ENCODE measurements around the gene CCR7.

The CCR7 gene

DNA sequence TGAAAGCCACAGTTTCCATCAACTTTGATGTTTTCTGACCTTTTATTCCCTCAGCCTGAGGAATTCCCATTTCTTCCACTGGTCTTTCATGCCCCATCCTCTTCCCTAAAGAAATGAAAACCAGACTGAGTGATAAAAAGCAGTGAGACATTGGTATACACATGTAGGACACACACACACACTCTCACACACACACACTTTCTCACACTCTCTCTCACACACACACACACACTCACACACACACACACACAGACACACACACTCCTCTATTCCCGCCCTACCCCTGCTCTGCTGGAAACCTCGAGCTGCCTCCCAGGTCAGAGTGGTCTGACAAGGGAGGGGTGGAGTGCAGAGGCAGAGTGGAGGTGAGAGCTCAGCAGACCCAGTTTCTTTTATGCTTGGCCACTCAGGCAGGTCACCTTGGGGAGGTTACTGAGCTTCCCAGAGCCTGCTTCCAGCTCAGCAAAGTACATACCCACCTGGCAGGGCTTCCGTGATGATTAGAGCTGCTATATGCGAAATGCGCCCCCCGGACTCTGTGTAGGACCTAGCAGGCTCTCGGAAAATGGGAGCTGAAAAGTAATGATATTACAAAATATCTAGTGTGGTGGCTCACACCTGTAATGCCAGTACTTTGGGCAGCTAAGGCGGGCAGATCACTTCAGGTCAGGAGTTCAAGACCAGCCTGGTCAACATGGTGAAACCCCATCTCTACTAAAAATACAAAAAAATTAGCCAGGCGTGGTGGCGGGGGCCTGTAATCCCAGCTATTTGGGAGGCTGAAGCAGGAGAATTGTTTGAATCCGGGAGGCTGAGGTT is 30.7 kb downstream of the CCR7 start:
- no peak for DNase-seq (ENCODE audit: low spot score)
- in situ Hi-C loops (cut with MboI; ENCODE audit: low pct_unique_long_range_greater_than_20kb, low sequenced_read_pairs, unreplicated experiment): loop anchor here (10.0 kb wide), 1 partner anchor 170 kb away; the partner anchor contains the start of gene GJD3
- TF ChIP-seq, protein P1, sequence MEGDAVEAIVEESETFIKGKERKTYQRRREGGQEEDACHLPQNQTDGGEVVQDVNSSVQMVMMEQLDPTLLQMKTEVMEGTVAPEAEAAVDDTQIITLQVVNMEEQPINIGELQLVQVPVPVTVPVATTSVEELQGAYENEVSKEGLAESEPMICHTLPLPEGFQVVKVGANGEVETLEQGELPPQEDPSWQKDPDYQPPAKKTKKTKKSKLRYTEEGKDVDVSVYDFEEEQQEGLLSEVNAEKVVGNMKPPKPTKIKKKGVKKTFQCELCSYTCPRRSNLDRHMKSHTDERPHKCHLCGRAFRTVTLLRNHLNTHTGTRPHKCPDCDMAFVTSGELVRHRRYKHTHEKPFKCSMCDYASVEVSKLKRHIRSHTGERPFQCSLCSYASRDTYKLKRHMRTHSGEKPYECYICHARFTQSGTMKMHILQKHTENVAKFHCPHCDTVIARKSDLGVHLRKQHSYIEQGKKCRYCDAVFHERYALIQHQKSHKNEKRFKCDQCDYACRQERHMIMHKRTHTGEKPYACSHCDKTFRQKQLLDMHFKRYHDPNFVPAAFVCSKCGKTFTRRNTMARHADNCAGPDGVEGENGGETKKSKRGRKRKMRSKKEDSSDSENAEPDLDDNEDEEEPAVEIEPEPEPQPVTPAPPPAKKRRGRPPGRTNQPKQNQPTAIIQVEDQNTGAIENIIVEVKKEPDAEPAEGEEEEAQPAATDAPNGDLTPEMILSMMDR (IDR thresholded peaks at IDR 0.05; ENCODE audit: extremely low read depth, insufficient read depth, missing control alignments): no peak

DNA sequence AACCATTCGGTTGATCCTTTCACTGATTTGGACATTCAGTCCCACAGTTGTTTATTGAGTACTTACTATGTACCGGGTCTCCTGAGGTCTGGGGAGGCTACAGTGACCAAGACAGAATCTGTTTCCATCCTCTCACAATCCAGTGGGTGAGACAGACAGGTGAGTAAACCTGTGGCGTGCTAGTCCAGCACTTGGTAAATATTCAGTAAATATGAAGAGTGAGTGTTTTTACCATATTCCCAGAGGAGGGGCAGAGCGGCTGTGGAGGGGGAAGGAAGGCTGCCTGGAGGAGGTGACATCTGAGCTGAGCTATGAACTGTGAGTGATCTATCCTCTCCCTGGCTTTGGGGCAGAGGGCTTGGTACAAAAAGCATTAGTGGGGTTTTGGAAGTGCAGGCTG is 31.4 kb downstream of the CCR7 start:
- in situ Hi-C loops (cut with MboI; ENCODE audit: low pct_unique_long_range_greater_than_20kb, low sequenced_read_pairs, unreplicated experiment): loop anchor here (10.0 kb wide), 1 partner anchor 169 kb away; the partner anchor contains the start of gene GJD3
- DNase-seq (ENCODE audit: low spot score): no peak
- TF ChIP-seq, protein P1 (IDR thresholded peaks at IDR 0.05; ENCODE audit: extremely low read depth, insufficient read depth, missing control alignments): no peak

DNA sequence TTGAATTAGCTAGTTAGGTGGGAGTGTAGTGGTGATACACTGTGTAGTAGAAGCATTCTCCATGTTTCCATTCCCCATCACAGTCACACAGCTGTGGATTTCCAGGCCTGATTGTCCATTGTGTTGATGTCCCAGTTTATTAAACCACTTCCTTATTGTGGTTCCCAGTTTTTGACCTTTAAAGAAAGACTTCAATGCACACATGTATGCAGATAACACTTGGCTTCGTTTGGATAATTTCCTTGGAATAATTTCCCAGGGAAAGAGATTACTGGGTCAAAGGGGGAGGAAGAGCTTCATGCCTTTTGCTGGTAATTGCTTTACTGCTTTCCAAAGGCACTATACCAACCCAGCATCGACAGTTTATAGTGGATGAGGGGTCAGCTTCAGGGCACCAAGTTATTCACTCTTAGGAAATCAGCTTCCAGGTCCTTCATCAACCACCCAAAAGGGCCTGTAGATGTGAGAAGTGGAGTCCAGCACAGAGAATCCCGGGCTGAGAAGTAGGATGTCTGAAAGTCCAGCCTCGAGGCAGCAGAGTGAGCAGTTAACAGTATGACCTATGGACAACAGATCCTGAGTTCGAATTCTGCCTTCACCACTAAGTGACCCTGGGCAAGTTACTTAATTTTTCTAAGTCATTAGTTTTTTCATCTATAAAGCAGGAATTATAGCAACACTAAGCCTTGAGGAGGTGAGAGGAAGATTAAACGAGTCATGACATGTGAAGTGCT is 32.6 kb downstream of the CCR7 start:
- in situ Hi-C loops (cut with MboI; ENCODE audit: low pct_unique_long_range_greater_than_20kb, low sequenced_read_pairs, unreplicated experiment): loop anchor here (10.0 kb wide), 1 partner anchor 168 kb away; the partner anchor contains the start of gene GJD3
- TF ChIP-seq, protein P1 (IDR thresholded peaks at IDR 0.05; ENCODE audit: extremely low read depth, insufficient read depth, missing control alignments): no peak

DNA sequence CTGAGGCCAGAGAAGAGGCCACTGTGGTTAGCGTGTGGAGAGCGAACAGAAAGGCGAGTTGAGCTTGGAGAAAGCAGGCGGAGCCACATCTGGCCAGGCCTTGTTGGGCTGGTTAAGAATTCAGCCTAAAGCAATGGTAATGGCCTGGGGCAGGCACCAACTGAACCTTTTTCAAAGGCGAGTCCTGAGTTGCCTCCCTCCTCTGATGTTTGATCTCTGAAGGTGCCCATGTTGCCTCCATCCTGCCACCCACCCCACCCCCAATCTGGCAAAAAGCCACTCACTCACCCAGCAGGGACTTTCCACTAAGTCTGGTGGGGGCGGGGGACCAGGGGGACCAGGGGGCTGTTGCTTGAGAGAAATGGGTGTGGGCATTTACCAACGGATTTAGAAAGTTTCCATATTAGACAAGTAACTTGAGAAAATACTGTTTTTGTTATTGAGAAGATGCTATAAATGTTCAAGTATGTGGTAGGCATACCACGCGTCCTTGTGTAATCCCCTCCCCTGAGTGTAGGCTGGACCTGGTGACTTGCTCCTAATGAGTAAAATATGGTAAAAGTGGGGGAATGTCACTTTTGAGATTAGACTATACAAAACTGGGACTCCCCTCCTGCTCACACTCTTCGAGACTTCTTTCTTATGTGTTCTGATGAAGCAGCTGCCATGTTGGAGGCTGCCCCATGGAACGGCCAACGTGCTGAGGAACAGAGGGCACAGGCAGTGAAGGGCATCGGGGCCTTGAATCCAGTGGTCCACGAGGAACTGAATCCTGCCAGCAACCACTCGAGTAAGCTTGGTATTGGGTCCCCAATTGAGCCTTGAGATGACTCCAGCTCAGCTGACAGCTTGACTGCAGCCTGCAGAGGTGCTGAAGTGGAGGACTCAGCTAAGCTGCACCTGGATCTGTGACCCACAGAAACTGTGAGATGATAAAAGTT is 34.0 kb downstream of the CCR7 start:
- DNase-seq (ENCODE audit: low spot score): peak; percentile 62
- in situ Hi-C loops (cut with MboI; ENCODE audit: low pct_unique_long_range_greater_than_20kb, low sequenced_read_pairs, unreplicated experiment): loop anchor here (10.0 kb wide), 1 partner anchor 167 kb away; the partner anchor contains the start of gene GJD3
- TF ChIP-seq, protein P1 (IDR thresholded peaks at IDR 0.05; ENCODE audit: extremely low read depth, insufficient read depth, missing control alignments): no peak

More for the DNA sequence above, 32.6 kb downstream of the CCR7 start:
- no peak for DNase-seq (ENCODE audit: low spot score)

GRCh38 chr17:40530531-40530994 is 34.7 kb downstream of the CCR7 start:
- in situ Hi-C loops (cut with MboI; ENCODE audit: low pct_unique_long_range_greater_than_20kb, low sequenced_read_pairs, unreplicated experiment): loop anchor here (10.0 kb wide), 1 partner anchor 166 kb away; the partner anchor contains the start of gene GJD3
- TF ChIP-seq, protein P1 (IDR thresholded peaks at IDR 0.05; ENCODE audit: extremely low read depth, insufficient read depth, missing control alignments): no peak
- DNase-seq (ENCODE audit: low spot score): no peak
